GM19468 (cell line): ENCODE data around the gene PARD6B.
"Not testable (repeated sequence)": the region's sequence is repeated elsewhere in the genome, so short reads cannot be mapped to it uniquely, and the experiment has no call there.

Source experiments
- ATAC-seq: cut with Tn5 transposase; IDR thresholded peaks from one replicate; pipeline ENCODE4 v1.9.1; 2021; ENCODE audit warnings: mild to moderate bottlenecking, moderate library complexity, moderate number of reproducible peaks; ENCODE audit not compliant: unreplicated experiment; ENCODE audit errors: extremely low read depth

The PARD6B gene

GRCh38 chr20:50768991-50769390, 37.6 kb downstream of the PARD6B start:
- not testable (repeated sequence) for ATAC-seq

- ATAC-seq: not testable (repeated sequence)
Measured at GRCh38 chr20:50769551-50770085, 38.2 kb downstream of the PARD6B start.

GRCh38 chr20:50771419-50772080, 40.2 kb downstream of the PARD6B start:
- not testable (repeated sequence) for ATAC-seq

DNA sequence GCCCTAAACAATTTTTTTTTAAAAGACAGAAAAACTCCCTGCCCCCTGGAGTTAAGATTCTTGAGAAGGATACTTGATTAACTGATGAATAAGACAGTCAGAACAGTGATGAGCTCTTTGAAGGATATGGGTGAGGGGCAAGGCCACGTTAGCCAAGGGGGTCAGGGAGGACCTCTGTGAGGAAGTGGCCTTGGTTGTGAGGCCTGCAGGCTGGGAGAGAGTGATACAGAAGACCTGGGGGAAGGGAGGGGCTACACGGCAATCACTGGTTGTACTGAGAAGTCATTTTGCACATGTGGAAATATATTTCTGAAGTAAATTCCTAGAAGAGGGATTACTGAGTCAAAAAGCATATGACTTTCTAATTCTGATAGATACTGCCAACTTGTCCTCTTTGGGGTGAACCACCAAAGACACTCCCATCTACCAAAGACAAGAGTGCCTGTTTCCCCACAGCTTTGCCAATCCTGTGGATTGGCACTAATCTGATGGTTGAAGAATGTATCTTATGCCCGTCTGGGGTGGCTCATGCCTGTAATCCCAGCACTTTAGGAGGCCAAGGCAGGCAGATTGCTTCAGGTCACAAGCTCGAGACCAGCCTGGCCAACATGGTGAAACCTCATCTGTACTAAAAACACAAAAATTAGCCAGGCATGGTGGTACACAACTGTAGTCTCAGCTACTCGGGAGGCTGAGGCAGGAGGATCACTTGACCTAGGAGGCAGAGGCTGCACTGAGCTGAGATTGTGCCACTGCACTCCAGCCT, 41.2 kb downstream of the PARD6B start:
- no peak for ATAC-seq

- ATAC-seq: no peak
Measured at GRCh38 chr20:50774515-50774914, 43.1 kb downstream of the PARD6B start.

GRCh38 chr20:50776122-50776817, 44.9 kb downstream of the PARD6B start:
- ATAC-seq: no peak

GRCh38 chr20:50777373-50777772, 46.0 kb downstream of the PARD6B start:
- no peak for ATAC-seq

DNA sequence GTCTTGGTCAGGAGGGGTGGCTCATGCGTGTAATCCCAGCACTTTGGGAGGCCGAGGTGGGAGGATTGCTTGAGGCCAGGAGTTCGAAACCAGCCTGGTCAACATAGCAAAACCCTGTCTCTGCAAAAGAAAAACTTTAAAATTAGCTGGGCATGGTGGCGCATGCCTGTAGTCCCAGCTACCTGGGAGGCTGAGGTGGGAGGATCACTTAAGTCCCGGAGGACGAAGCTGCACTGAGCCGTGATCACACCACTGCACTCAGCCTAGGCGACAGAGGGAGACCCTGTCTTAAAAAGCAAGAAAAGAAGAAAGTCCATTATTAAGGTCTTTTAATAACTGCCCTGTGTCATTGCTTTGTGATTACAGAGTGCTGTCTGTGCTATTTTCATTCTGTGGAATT, 47.6 kb downstream of the PARD6B start:
- ATAC-seq: not testable (repeated sequence)

DNA sequence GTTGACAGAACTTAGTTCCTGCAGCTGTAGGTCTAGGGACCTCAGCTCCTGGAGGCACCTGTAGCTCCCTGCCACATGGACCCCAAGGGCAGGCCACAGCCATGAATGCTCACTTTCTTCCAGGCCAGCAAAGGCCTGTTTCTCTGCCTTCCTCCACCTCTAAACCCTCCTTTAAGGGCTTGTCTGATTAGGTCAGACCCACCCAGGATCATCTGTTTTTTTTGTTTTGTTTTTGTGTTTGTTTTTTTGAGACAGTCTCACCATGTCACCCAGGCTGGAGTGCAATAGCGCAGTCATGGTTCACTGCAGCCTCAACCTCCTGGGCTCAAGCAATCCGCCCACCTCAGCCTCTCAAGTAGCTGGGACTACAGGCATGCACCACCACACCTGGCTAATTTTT, 52.0 kb downstream of the PARD6B start:
- ATAC-seq: no peak

GRCh38 chr20:50783903-50784302, 52.5 kb downstream of the PARD6B start:
- ATAC-seq: no peak

- ATAC-seq: no peak
Measured at GRCh38 chr20:50784464-50784863, 53.1 kb downstream of the PARD6B start.

- no peak for ATAC-seq
Measured at GRCh38 chr20:50786703-50787102, 55.3 kb downstream of the PARD6B start.

GRCh38 chr20:50787181-50787580, 55.8 kb downstream of the PARD6B start:
- no peak for ATAC-seq

DNA sequence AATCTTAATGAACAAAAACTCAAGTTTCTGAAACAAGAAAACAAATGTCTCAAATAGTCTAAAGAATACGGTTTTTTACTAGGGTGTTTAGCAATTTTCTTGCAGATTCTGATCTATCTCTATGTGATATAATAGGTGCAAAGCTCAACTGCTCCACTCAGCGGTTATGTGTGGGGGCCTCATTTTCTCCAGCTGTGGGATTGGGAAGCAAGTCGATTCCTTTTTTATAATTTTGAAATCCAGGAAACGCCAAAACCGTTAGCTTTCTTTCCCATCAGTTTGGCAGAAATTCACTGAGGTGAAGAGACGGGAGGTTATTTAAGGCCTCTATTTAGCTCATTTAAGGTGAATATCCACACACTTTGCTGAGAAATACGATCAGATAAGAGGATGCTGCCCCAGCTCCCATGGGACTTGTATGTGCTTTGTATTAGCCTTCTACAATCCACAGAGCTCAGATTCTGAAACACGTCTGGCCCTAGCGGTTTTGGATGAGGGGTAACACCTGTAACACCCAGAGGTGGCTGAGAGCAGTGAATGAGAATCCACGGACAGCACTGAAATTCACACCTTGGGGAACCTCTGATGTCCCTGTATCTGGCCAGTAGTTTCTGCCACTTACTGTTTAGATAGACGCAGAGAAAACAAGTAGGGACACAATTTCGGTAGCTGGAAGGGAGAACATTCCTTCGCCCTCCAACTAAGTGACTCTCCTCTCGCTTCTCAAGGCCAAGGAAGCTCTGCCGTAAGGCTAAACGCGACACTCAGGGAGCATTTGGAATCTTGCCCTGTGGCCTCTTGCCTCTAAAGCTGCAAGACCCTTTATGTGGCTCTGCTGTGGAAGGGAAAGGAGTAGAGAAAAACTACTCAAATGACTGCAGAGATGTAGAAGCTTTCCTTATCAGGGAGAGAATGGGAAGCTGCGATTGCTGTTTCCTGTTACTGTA, 56.9 kb downstream of the PARD6B start:
- no peak for ATAC-seq

- ATAC-seq: no peak
Measured at GRCh38 chr20:50789968-50790650, 58.7 kb downstream of the PARD6B start.

- no peak for ATAC-seq
Measured at GRCh38 chr20:50790651-50791277, 59.4 kb downstream of the PARD6B start.

- no peak for ATAC-seq
Measured at GRCh38 chr20:50792708-50793574, 61.6 kb downstream of the PARD6B start.

DNA sequence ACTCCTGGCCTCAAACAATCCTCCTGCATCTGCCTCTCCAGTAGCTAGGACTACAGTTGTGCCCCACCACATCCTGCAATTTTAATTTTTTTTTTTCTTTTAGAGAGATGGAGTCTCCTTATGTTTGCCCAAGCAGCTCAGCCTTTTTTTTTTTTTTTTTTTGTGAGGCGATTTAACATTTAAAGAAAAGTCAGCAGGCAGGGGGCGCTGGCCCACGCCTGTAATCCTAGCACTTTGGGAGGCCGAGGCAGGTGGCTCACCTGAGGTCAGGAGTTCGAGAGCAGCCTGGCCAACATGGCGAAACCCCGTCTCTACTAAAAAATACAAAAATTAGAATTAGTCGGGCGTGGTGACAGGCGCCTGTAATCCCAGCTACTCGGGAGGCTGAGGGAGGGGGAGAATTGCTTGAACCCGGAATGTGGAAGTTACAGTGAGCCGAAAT, 62.2 kb downstream of the PARD6B start:
- ATAC-seq: not testable (repeated sequence)
